DND-41 (cell line): Measurements from ENCODE around the gene CDH12.

Source experiments
- ATAC-seq: fragments of 200-7000 bp; cut with Tn5 transposase; 3 replicates; pipeline ENCODE4 v1.9.1; 2021; ENCODE audit warnings: low read depth; ENCODE audit not compliant: insufficient read depth
- DNase-seq: peaks from one replicate; pipeline ENCODE4 v3.0.0-alpha.2; 2020
- H2AFZ ChIP-seq: 2 replicates; pipeline ENCODE4 v1.6.0; 2012; ENCODE audit warnings: low read depth, low read length
- H3K27ac ChIP-seq: 2 replicates; pipeline ENCODE4 v1.5.1; 2012; ENCODE audit warnings: low read length, inconsistent platforms
- H3K27me3 ChIP-seq: fragments of 200-600 bp; sonication (generic); 2 replicates; pipeline ENCODE4 v1.6.0; 2012; ENCODE audit warnings: low read length, mild to moderate bottlenecking, inconsistent platforms; ENCODE audit not compliant: insufficient read depth, poor library complexity
- H3K36me3 ChIP-seq: 2 replicates; pipeline ENCODE4 v1.5.1; 2012; ENCODE audit warnings: low read length, inconsistent platforms; ENCODE audit not compliant: insufficient read depth
- H3K4me1 ChIP-seq: 2 replicates; pipeline ENCODE4 v1.5.1; 2012; ENCODE audit warnings: mild to moderate bottlenecking, low read length; ENCODE audit not compliant: insufficient read depth
- H3K4me2 ChIP-seq: 2 replicates; pipeline ENCODE4 v1.6.0; 2012; ENCODE audit warnings: mild to moderate bottlenecking, moderate library complexity, low read length, inconsistent platforms; ENCODE audit not compliant: insufficient read depth
- H3K4me3 ChIP-seq, 2 experiments: fragments of 200-600 bp in 1 of 2; shearing (Covaris generic) in 1 of 2; 2 replicates each; pipeline ENCODE4 v1.5.1; 2012 to 2016; ENCODE audit warnings: inconsistent platforms in 2 of 2, low read length in 2 of 2, mild to moderate bottlenecking in 2 of 2, low read depth in 1 of 2, moderate library complexity in 1 of 2
- H3K79me2 ChIP-seq: 2 replicates; pipeline ENCODE4 v1.6.0; 2012; ENCODE audit warnings: low read length, inconsistent platforms; ENCODE audit not compliant: insufficient read depth
- H3K9ac ChIP-seq: 2 replicates; pipeline ENCODE4 v1.6.0; 2012; ENCODE audit warnings: low read depth, mild to moderate bottlenecking, inconsistent platforms, low read length, moderate library complexity
- H3K9me3 ChIP-seq: 2 replicates; pipeline ENCODE4 v1.5.1; 2012; ENCODE audit warnings: low read length, moderate library complexity, mild to moderate bottlenecking, inconsistent platforms; ENCODE audit not compliant: insufficient read depth, severe bottlenecking
- H4K20me1 ChIP-seq: 2 replicates; pipeline ENCODE4 v1.6.0; 2012; ENCODE audit warnings: low read length; ENCODE audit not compliant: insufficient read depth
- EZH2 ChIP-seq: IDR thresholded peaks from 3 replicates; pipeline ENCODE4 v1.6.1; 2012; ENCODE audit warnings: borderline replicate concordance, low read depth, mild to moderate bottlenecking, moderate library complexity, low read length, inconsistent platforms; ENCODE audit not compliant: severe bottlenecking
- TF ChIP-seq, protein P1 (sequence below): IDR thresholded peaks from 2 replicates; pipeline ENCODE4 v1.5.1; 2012; ENCODE audit warnings: borderline replicate concordance, low read length, moderate library complexity, mild to moderate bottlenecking; ENCODE audit not compliant: poor library complexity, severe bottlenecking; ENCODE audit errors: extremely low read depth

CDH12 gene

DNA sequence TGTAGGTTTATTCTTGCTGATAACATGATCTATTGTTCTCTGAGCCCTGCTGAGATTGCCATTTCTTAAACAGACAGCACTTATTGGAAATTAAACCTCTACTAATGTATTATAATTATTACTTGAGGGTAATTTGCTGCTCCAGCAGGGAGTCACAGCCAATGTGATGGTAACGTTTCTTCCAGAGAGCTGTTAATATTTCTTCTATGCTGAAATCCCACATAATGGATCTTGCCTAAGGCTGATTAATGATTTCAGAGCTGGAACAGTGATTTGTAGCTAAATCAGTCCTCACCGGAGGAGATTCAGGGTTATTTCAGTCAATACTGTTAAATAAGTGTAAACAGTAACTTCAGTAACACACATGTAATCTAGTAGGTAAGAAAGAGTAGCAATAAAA, 170.1 kb downstream of the CDH12 start:
- no peaks in the 10 kb centered on the region for H3K36me3 ChIP-seq
- ATAC-seq (no peak), DNase-seq (no peak)
- no peaks in the 10 kb centered on the region for H3K27me3 ChIP-seq
- H3K79me2 ChIP-seq, result no peaks in the 10 kb centered on the region
- no peak for TF ChIP-seq EZH2
- TF ChIP-seq, protein P1, sequence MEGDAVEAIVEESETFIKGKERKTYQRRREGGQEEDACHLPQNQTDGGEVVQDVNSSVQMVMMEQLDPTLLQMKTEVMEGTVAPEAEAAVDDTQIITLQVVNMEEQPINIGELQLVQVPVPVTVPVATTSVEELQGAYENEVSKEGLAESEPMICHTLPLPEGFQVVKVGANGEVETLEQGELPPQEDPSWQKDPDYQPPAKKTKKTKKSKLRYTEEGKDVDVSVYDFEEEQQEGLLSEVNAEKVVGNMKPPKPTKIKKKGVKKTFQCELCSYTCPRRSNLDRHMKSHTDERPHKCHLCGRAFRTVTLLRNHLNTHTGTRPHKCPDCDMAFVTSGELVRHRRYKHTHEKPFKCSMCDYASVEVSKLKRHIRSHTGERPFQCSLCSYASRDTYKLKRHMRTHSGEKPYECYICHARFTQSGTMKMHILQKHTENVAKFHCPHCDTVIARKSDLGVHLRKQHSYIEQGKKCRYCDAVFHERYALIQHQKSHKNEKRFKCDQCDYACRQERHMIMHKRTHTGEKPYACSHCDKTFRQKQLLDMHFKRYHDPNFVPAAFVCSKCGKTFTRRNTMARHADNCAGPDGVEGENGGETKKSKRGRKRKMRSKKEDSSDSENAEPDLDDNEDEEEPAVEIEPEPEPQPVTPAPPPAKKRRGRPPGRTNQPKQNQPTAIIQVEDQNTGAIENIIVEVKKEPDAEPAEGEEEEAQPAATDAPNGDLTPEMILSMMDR, result no peak
- H4K20me1 ChIP-seq, result no peaks in the 10 kb centered on the region
- no peak overlapping the region for H3K4me3 ChIP-seq
- no peaks in the 10 kb centered on the region for H3K9me3 ChIP-seq
- H3K4me1 ChIP-seq, result no peaks in the 10 kb centered on the region
- no peak overlapping the region for H3K9ac ChIP-seq
- no peak overlapping the region for H3K27ac ChIP-seq
- H2AFZ ChIP-seq, result no peak overlapping the region
- H3K4me2 ChIP-seq, result no peak overlapping the region

DNA sequence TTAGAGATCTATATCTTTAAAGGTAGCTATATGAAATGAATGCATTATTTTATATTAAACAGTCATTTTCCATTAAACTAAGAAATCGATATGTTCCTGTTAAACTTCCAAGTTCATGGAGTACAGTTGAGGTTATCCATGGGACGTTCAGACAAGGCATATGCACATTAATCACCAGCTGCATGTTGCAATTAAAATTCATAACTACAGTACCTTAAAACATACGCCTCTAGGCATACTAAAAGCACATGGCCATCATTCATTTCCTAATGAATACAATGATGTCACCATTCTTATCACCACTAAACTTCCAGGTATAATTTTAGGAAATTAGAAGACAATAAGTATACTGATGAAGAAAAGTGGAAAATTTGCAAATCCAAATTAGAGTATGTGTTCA, 174.3 kb downstream of the CDH12 start:
- Histone ChIP-seq H3K4me1 (no peaks in the 10 kb centered on the region), H4K20me1 (no peaks in the 10 kb centered on the region), H3K9ac (no peak overlapping the region), H3K27me3 (no peaks in the 10 kb centered on the region), H3K36me3 (no peaks in the 10 kb centered on the region), H2AFZ (no peak overlapping the region), H3K4me3 (no peak overlapping the region), H3K27ac (no peak overlapping the region), H3K4me2 (no peak overlapping the region), H3K9me3 (no peaks in the 10 kb centered on the region), H3K79me2 (no peaks in the 10 kb centered on the region)
- TF ChIP-seq EZH2, result no peak
- TF ChIP-seq, protein P1, result no peak
- ATAC-seq (no peak), DNase-seq (no peak)

DNA sequence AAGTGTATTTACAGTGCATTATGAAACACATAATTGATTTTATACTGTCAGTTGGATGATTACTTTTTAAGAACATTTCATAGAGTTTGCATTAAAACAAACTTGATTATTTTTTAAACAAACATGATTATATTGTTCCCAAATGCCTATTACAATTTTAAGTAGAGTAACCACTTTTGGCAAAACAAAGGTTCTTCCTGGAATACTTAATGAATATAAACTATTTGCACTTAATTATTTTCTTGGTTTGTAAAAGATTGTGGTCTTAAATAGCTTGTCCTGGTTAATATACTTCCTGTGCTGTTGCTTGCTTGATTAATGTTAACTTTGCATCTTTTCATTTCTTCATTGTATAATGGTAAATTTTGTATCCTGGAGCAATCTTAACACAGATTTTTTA, 180.0 kb downstream of the CDH12 start:
- H3K4me2 ChIP-seq, result no peak overlapping the region
- H3K27me3 ChIP-seq, result no peaks in the 10 kb centered on the region
- TF ChIP-seq, protein P1, result no peak
- no peak for TF ChIP-seq EZH2
- no peak overlapping the region for H3K4me3 ChIP-seq
- H3K9ac ChIP-seq, result no peak overlapping the region
- no peaks in the 10 kb centered on the region for H3K4me1 ChIP-seq
- no peaks in the 10 kb centered on the region for H3K36me3 ChIP-seq
- no peaks in the 10 kb centered on the region for H4K20me1 ChIP-seq
- no peaks in the 10 kb centered on the region for H3K79me2 ChIP-seq
- no peak for DNase-seq
- no peak for ATAC-seq
- no peaks in the 10 kb centered on the region for H3K9me3 ChIP-seq
- H2AFZ ChIP-seq, result no peak overlapping the region
- no peak overlapping the region for H3K27ac ChIP-seq

GRCh38 chr5:22669345-22669744, 183.8 kb downstream of the CDH12 start:
- Histone ChIP-seq H3K4me3 (no peak overlapping the region), H3K9me3 (no peaks in the 10 kb centered on the region), H3K27me3 (no peaks in the 10 kb centered on the region), H4K20me1 (no peaks in the 10 kb centered on the region), H3K9ac (no peak overlapping the region), H3K79me2 (no peaks in the 10 kb centered on the region), H3K4me1 (no peaks in the 10 kb centered on the region), H2AFZ (no peak overlapping the region), H3K4me2 (no peak overlapping the region), H3K36me3 (no peaks in the 10 kb centered on the region), H3K27ac (no peak overlapping the region)
- TF ChIP-seq, protein P1, result no peak
- no peak for DNase-seq
- ATAC-seq, result no peak
